ENCODE results near the gene ARPC5L.
A peak's percentile ranks its signal among the peaks of the same experiment; 100 is the strongest.
"Not testable (repeated sequence)": the region's sequence is repeated elsewhere in the genome, so short reads cannot be mapped to it uniquely, and the experiment has no call there.

The ARPC5L gene

GRCh38 chr9:124894741-124895170 is 32.8 kb downstream of the ARPC5L start:
- DNase-seq: peak; percentile 7

DNA sequence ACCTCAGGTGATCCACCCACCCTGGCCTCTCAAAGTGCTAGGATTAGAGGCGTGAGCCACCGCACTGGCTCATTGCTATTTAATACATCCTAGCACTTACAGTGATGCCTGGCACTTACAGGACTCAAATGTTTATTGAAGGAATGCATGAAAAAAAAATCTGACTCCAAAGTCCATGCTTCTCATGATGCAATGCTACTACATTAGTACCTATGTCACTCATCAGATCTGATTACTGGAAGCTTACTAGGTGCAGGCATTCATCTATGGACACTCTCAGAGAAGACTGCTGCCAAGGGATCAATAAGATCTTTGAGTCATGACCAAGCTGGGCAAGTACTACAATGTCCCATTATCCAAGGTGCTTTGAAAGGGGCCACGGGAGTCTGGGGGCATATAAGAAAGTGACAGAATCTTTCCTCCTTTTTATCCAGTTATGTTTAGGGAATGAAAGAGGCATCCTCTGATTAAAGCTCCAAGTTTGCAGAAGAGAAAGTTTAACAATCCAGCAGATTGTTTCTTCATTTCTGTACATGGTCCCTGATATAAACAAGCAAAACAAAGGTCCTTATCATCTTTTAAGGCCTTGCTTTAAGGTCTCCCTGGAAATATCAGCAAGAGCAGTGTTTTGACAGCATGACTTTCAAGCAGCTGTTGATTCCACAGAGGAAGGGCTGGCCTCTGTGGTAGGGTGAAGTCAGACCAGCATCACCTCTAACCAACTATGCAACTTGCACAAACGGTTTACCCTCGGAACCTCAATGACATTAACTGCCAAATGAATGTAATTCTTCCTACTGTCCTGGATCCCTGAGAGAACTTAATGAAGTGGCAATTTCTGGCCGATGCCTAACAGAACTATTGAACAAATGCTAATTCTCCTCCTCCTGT is 35.9 kb downstream of the ARPC5L start:
- DNase-seq: no peak

- no peak for DNase-seq
Observed at GRCh38 chr9:124899845-124900244, 37.9 kb downstream of the ARPC5L start.

DNA sequence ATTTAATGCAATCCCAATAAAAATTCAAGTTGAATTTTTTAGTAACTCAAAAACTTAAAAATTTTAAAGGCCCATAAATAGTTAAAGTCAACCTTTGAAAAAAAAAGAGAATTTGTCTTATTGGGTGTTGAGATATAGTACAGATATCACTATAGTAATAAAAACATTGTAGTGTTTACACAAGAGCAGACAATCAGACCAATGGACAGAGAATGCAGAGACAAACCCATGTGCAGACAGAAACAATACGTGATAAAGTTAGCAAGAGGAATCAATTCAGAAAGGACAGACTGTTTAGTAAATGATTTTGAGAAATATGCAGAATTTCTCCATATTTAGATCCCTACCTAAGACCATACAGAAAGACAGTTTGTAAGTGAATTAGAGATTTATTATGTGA is 45.0 kb downstream of the ARPC5L start:
- no peak for DNase-seq

GRCh38 chr9:124908098-124908497 is 46.2 kb downstream of the ARPC5L start:
- no peak for DNase-seq

- DNase-seq: no peak
Observed at GRCh38 chr9:124911766-124912165, 49.8 kb downstream of the ARPC5L start.

GRCh38 chr9:124913378-124913777 is 51.4 kb downstream of the ARPC5L start:
- no peak for DNase-seq

GRCh38 chr9:124914753-124915405 is 52.9 kb downstream of the ARPC5L start:
- DNase-seq: no peak

DNA sequence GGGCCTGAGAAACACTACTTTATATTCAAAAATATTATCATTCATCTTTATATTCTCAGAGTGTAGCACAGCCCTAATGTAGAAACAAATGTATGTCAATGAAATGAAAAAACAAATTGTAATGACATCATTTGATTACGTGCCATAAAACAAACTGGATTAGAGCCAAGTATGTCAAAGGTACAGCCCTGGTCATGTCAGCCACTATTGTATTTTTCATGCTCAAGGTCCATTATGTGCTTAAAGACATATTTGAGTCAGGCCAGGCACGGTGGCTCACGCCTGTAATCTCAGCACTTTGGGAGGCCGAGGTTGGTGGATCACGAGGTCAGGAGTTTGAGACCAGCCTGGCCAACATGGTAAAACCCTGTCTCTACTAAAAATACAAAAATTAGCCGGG is 58.5 kb downstream of the ARPC5L start:
- DNase-seq: not testable (repeated sequence)

Measured in NCI-H510A treated with DMSO at 0.1 percent for 48 hours (cell line).